GM19397 (cell line): Measurements from ENCODE around the gene VCL.
"Not testable (repeated sequence)": the region's sequence is repeated elsewhere in the genome, so short reads cannot be mapped to it uniquely, and the experiment has no call there.

Source experiments
- ATAC-seq: cut with Tn5 transposase; IDR thresholded peaks from one replicate; pipeline ENCODE4 v1.9.1; 2021; ENCODE audit warnings: mild to moderate bottlenecking, moderate library complexity; ENCODE audit not compliant: unreplicated experiment

VCL gene

GRCh38 chr10:74146980-74147379, 149.1 kb downstream of the VCL start:
- not testable (repeated sequence) for ATAC-seq

DNA sequence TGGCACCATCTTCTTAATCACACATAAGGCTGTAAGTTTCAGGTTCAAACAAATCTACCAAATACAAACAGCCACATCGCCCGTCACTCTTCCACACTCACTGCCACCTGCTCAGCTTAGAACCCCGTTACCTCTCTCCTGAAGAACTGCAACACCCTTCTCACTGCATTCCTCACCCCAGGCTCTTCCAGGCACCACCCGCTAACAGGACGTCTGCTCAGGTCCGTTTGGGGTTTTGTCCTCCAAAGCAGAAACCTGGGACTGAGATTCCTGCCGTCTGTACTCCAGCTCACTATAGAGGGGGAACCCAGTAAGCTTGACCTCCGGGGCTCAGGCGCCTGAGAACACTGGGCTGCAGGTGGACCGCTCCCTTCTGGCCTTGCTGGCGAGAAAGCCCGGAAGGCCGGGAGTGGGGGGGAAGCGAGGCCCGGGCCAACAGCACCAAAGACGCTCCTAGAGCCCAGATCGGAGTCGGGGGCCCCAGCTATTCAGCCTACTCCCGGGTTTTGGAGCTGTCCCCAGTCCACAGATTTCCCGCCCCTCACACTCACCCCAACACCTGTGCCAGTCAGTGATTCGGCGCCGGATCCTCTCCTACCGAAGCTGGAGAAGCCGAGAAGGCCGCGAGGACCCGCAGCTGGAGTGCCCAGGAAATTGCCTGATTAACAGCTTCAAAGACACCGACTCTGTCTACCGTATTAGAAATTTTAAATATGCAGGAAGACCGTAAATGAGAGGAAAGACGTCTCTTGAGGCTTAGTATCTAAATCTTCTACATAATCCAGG, 152.5 kb downstream of the VCL start, which contains the start of gene AP3M1:
Gene AP3M1 (minus strand): TSS at position 625 of the 786 bp plus-strand sequence. CDS start 12,449 bp downstream, outside the sequence.
- peak; percentile 39 for ATAC-seq

GRCh38 chr10:74150990-74151878, 153.3 kb downstream of the VCL start, which contains the start of gene ADK:
Gene ADK, plus strand, starts transcription at chr10:74151221. Its CDS starts 58 bp downstream, at chr10:74151279.
- peak; percentile 82 for ATAC-seq

DNA sequence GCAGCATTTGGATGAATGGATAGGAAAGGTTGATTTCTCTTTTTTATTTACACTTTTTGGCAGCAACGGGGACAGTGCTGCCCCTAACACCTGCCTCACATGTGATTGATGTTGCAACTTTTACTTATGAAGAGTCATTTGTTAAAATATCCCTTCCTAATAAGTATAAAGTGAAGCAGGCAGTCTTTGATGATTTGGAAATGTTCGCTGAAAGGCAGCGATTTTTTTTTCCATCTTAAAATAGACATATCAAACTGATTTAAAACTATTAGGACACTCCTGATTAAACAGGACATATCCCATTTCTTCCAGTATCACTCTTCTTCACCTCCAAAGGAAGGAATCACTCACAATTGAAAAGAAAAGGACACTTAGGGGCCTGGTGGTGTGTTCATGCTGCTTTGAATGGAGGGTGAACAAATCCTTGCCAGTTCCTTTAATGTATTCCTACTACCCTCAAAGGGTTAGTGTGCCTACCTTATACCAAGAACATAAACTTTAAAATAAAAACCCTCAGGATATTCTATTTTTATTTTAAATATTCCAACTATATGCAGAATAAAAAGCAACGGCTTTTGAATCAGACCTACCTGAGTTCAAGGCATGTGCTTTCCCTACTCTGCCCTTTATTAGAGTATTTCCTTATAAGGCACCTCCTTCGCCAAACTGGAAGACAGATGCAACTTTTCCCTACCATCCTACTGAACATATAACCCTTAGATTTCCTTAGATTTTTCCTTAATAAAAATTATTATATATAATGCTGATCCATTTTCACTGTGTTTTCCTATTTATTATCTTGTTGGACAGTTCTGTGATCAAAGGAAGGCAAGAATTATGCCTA, 154.2 kb downstream of the VCL start:
- ATAC-seq = no peak

DNA sequence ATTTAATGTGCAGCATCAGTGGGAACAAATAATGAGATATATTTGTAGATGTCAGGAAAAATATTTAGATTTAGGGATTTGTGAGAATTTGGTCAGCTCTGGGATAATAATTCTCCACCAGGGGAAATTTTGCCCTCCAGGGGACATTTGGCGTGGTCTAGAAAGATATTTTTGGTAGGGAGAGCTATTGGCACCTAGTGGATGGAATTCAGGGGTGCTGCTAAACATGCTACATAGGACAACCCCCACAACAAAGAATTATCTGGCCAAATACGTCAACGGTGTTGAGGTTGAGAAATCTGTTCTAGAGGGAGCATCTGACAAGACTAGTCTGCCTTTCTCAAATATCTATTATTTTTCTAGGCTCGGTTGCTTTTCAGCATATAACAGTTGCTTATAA, 155.2 kb downstream of the VCL start:
- ATAC-seq = no peak

DNA sequence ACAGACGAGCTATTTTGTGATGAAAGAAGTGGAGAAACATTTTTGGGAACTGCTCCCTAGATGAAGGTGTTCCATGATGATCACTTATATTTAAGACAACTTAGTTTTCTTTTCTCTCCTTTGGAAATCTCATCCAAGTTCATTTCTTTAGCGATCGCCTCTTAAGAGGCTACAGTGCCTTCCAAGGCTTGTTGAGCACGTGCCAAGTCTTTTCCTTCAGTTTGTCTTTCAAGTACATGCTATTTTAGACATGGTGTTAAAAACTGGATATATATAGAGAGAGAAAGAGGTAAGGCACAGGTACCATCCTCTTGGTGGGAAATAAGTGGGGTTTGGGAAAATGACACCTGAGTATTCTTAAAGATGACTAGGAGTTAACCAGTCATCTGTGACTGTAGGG, 155.8 kb downstream of the VCL start:
- no peak for ATAC-seq

DNA sequence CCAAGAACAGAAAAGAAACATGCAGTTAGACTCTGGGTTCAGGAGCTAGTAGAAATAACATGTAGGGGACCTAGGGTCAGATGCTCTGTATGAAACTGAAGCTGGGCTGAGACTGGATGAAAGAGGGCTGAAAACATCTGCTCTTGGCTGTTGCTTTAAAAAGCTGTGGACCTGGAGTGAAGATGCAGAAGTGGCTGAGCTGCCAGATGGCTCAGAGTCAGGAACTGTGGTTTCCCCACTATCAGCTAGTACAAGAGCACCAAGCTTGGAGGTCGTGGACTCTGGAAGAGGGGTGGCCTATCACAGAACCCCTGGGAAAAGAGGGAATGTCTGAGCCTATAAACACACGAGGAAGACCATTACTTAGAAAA, 159.0 kb downstream of the VCL start:
- ATAC-seq = no peak

GRCh38 chr10:74160013-74160412, 162.1 kb downstream of the VCL start:
- no peak for ATAC-seq

- no peak for ATAC-seq
Observed at GRCh38 chr10:74163319-74164068, 165.6 kb downstream of the VCL start.

DNA sequence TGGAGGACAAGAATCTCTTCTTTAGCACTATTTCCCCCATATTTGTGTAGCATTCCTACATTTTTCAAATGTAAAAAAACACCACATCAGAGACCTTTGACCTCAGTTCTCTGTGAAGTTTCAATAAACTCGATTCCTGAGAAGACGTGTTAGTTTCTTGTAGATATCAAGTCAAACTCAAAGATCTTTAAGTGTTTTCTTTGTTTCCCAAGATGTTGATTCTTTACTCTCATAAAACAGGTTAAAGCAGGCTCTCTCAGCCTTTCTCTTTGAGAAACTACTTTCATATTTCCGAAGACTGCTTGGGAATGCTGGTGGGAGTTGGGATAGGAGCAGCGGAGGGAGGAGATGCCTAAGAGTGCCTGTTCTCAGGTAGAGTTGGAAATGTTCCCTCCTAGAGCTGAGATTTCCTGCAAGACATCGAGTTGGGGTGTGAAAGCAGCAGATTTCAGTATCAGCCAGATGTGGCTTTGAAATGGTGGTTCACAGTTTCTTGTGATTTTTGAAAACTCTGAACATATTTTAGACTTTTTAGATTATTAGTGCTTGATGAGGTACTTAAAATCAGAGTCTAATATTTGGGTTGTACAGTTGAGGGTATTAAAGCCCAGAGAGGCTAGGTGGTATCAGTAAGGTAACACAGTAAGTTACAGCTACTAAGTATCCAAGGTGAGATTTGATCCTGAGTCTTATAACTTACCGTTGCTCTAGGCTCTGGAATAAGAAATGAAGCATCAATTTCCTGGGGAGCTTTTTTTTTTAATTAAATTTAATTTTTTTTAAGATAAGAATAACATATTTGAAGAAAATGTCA, 167.0 kb downstream of the VCL start:
- ATAC-seq = no peak

DNA sequence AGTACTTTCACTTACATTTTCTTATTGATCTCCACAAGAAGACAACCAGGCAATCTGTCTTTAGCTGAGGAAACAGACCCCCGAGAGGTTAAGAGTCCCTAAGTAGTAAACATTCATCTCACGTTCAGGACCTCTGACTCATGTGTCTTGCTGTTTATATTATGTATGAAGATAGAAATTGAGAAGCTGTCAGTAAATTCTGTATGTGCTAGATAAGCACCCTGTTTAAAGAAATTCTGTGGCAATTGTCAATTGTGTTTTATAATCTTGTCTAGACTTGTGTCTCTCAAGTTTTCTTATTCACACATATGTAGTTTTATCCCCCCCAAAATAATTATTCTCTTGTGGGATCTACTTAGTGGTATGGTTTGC, 167.6 kb downstream of the VCL start:
- ATAC-seq = no peak

DNA sequence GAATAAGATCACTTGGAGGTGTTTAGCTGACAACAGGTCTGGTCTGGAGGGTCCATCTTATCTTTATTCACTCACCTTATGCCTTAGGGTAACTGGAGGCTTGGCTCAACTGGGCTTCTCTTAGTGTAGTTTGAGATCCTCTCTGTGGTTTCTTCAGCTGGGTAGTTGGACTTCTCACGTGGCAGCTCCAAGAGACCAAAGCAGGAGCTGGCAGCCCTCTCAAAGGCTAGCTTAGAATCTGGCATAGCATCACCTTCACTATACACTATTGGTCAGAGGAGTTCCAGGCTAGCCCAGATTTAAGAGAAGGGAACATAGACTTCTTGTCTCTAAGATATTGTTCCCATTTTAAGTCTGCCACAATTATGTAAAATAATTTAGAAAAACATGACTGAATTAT, 169.5 kb downstream of the VCL start:
- ATAC-seq = no peak
